ENCODE data around the gene CENPP.

GRCh38 chr9:92561374-92562330 is 235.9 kb downstream of the CENPP start:
- TF ChIP-seq CEBPB (IDR thresholded peaks at IDR 0.05) (no peak), TEAD4 (IDR thresholded peaks at IDR 0.05) (no peak), ZBTB7A (IDR thresholded peaks at IDR 0.05; ENCODE audit: low read depth) (no peak), MAX (IDR thresholded peaks at IDR 0.05) (no peak), EP300 (IDR thresholded peaks at IDR 0.05; ENCODE audit: borderline replicate concordance) (no peak), YY1 (IDR thresholded peaks at IDR 0.05; ENCODE audit: low read depth) (no peak), USF1 (IDR thresholded peaks at IDR 0.05) (no peak), REST (IDR thresholded peaks at IDR 0.05; ENCODE audit: low read depth) (no peak), EGR1 (IDR thresholded peaks at IDR 0.05) (no peak), TAF1 (IDR thresholded peaks at IDR 0.05; ENCODE audit: low read depth) (no peak), RAD21 (IDR thresholded peaks at IDR 0.05; ENCODE audit: low read depth) (no peak)

Data from Ishikawa (cell line).